ENCODE data around the gene COX14. TPM values are rescaled to one million over a fixed set of nuclear protein-coding genes. Genes with fewer than 3 reads are reported as not detected.

COX14 gene
- total RNA-seq, 1 donor from 2014 or later = 41.5 TPM

DNA sequence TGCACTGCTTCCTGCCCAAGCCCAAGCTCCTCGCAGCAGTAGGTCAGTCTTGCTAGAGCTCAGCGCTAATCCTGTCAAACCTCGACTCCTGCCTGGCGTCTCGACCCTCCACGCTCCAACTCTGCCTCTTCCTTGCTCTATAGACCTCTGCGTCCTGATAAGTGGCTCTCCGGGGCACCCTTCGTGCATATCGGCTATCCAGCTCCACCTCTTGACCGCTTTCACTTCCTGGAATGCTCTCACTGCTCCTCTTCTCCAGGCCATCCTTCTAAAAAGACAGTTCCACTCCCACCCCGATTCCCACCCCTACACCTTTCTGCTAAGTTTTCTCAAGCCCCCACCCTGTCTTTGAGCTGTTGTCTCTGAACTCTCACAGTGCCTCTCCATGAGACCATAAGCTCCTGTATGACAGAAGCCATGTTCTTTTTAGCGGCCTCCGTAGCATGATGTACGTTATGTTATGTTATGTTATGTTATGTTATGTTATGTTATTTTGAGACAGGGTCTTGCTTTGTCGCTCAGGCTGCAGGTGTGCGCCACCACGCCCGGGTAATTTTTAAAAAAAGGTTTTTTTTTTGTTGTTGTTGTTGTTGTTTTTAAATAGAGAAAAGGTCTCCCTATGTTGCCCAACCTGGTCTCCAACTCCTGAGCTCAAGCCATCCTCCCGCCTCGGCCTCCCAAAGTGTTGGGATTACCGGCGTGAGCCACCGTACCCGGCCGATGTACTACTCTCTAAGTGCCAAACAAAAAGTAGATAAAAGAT, 601 bp downstream of the COX14 start:
- DNase-seq (ENCODE audit: extremely low spot score, unreplicated experiment) = no peak
- Mint-ChIP-seq H3K9me3 (ENCODE audit: unreplicated experiment) (no peaks in the 10 kb centered on the region), H3K4me1 (ENCODE audit: unreplicated experiment) (peaks cover 44% of the 10 kb centered on the region), H3K4me3 (ENCODE audit: unreplicated experiment) (peak overlapping the region; percentile 91), H3K36me3 (ENCODE audit: unreplicated experiment) (peaks cover 6% of the 10 kb centered on the region), H3K27me3 (ENCODE audit: unreplicated experiment) (no peaks in the 10 kb centered on the region), H3K27ac (ENCODE audit: unreplicated experiment) (peak overlapping the region; percentile 96)
- TF ChIP-seq, protein P1, sequence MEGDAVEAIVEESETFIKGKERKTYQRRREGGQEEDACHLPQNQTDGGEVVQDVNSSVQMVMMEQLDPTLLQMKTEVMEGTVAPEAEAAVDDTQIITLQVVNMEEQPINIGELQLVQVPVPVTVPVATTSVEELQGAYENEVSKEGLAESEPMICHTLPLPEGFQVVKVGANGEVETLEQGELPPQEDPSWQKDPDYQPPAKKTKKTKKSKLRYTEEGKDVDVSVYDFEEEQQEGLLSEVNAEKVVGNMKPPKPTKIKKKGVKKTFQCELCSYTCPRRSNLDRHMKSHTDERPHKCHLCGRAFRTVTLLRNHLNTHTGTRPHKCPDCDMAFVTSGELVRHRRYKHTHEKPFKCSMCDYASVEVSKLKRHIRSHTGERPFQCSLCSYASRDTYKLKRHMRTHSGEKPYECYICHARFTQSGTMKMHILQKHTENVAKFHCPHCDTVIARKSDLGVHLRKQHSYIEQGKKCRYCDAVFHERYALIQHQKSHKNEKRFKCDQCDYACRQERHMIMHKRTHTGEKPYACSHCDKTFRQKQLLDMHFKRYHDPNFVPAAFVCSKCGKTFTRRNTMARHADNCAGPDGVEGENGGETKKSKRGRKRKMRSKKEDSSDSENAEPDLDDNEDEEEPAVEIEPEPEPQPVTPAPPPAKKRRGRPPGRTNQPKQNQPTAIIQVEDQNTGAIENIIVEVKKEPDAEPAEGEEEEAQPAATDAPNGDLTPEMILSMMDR (IDR thresholded peaks at IDR 0.05) = no peak

DNA sequence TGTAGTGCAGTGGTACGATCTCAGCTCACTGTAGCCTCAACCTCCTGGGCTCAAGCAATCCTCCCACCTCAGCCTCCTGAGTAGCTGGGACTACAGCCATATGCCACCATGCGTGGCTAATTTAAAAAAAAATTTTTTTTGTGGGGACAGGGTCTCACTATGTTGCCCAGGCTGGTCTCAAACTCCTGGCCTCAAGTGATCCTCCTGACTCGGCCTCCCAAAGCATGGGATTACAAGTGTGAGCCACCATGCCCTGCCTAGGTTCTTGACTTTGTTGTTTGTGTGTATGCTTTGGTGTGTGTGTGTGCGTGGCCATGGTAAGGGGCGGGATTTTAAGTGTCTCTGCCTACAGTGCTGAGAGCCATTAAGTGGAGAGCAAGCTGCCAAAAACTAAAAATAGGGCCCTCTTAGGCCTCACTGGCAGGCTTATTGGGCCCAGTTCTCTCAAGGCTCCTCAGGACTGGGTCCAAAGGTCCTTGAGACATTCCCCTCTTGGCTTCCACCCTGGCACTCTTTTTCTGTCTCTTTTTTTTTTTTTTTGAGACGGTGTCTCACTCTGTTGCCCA, 5.1 kb downstream of the COX14 start:
- H3K4me1 Mint-ChIP-seq (ENCODE audit: unreplicated experiment) = peaks cover 22% of the 10 kb centered on the region

DNA sequence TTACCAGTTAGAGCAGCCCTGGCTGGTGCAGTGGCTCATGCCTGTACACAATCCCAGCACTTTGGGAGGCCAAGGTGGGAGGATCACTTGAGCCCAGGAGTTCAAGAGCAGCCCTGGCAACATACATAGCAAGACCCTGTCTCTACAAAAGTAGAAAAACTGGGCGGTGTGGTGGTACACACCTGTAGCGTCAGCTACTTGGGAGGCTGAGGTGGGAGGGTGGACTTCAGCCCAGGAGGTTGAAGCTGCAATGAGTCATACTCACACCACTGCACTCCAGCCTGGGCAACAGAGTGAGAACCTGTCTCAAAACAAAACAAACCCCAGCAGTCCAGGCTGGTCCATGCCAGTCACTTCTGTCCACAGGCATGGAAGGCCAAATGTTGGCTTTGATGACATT, 7.4 kb downstream of the COX14 start:
- no peak for DNase-seq (ENCODE audit: extremely low spot score, unreplicated experiment)
- Mint-ChIP-seq H3K4me1 (ENCODE audit: unreplicated experiment) (peaks cover 11% of the 10 kb centered on the region), H3K36me3 (ENCODE audit: unreplicated experiment) (peaks cover 26% of the 10 kb centered on the region), H3K27ac (ENCODE audit: unreplicated experiment) (no peak overlapping the region), H3K9me3 (ENCODE audit: unreplicated experiment) (no peaks in the 10 kb centered on the region), H3K27me3 (ENCODE audit: unreplicated experiment) (no peaks in the 10 kb centered on the region), H3K4me3 (ENCODE audit: unreplicated experiment) (no peak overlapping the region)
- TF ChIP-seq, protein P1 (IDR thresholded peaks at IDR 0.05) = no peak

More for the DNA sequence above, 5.1 kb downstream of the COX14 start:
- Mint-ChIP-seq H3K4me3 (ENCODE audit: unreplicated experiment) (no peak overlapping the region), H3K36me3 (ENCODE audit: unreplicated experiment) (peaks cover 12% of the 10 kb centered on the region), H3K27me3 (ENCODE audit: unreplicated experiment) (no peaks in the 10 kb centered on the region), H3K27ac (ENCODE audit: unreplicated experiment) (no peak overlapping the region), H3K9me3 (ENCODE audit: unreplicated experiment) (no peaks in the 10 kb centered on the region)
- TF ChIP-seq, protein P1 (IDR thresholded peaks at IDR 0.05) = no peak
- no peak for DNase-seq (ENCODE audit: extremely low spot score, unreplicated experiment)

DNA sequence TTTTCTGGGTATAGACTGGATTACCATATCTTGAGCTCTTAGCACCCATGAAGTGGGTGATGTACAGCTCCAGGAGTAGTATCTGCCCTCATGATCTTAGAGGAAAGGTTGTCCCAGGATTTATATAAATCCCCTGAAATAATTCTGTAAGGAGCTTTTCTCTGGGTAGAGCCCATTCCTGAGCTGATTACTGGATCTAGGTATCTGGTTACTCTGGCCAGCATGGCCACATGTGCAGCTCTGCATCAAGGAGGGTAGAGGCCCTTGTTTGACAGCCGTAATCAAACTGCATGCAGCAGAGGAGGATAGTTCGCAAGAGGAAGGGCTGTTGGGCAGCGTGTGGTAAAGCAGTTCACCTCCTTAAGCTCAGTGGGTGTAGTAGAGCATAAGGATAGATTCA, 8.5 kb downstream of the COX14 start:
- Mint-ChIP-seq H3K9me3 (ENCODE audit: unreplicated experiment) (no peaks in the 10 kb centered on the region), H3K27ac (ENCODE audit: unreplicated experiment) (no peak overlapping the region), H3K4me1 (ENCODE audit: unreplicated experiment) (peaks cover 8% of the 10 kb centered on the region), H3K27me3 (ENCODE audit: unreplicated experiment) (no peaks in the 10 kb centered on the region), H3K36me3 (ENCODE audit: unreplicated experiment) (peaks cover 26% of the 10 kb centered on the region), H3K4me3 (ENCODE audit: unreplicated experiment) (no peak overlapping the region)
- TF ChIP-seq, protein P1 (IDR thresholded peaks at IDR 0.05) = no peak
- DNase-seq (ENCODE audit: extremely low spot score, unreplicated experiment) = no peak

DNA sequence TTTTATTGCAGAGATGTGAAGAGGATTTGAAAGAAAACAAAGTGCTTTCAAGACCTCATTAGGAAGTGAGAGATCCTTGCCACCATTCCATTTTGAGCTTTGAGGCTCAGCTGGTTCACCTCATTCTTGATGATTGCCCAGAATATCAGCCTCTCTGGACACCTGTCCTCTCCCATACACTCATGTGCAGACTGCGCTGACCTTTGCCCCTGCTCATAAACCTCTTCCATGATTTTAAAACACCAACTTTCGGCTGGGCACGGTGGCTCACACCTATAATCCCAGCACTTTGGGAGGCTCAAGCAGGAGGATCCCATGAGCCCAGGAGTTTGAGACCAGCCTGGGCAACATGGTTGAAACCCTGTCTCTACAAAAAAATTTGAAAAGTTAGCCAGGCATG, 8.9 kb downstream of the COX14 start:
- Mint-ChIP-seq H3K9me3 (ENCODE audit: unreplicated experiment) (no peaks in the 10 kb centered on the region), H3K27ac (ENCODE audit: unreplicated experiment) (no peak overlapping the region), H3K4me1 (ENCODE audit: unreplicated experiment) (peaks cover 3% of the 10 kb centered on the region), H3K4me3 (ENCODE audit: unreplicated experiment) (no peak overlapping the region), H3K27me3 (ENCODE audit: unreplicated experiment) (no peaks in the 10 kb centered on the region), H3K36me3 (ENCODE audit: unreplicated experiment) (peaks cover 21% of the 10 kb centered on the region)
- DNase-seq (ENCODE audit: extremely low spot score, unreplicated experiment) = no peak
- TF ChIP-seq, protein P1 (IDR thresholded peaks at IDR 0.05) = no peak

All from osteocyte (in vitro differentiated cells).